Measurements from ENCODE around the gene OR10H1.
A peak's percentile ranks its signal among the peaks of the same experiment; 100 is the strongest.
"Not testable (repeated sequence)": the region's sequence is repeated elsewhere in the genome, so short reads cannot be mapped to it uniquely, and the experiment has no call there.

OR10H1 gene

GRCh38 chr19:15815306-15815705 is at the start of gene OR10H1:
Gene OR10H1 (minus strand): TSS chr19:15815664. CDS start chr19:15808037, 7,627 bp downstream.
- DNase-seq (ENCODE audit: low read depth), result no peak

- DNase-seq (ENCODE audit: low read depth), result no peak
Observed at GRCh38 chr19:15864824-15865223, 49.4 kb upstream of the OR10H1 start.

GRCh38 chr19:15863272-15863671 is 47.8 kb upstream of the OR10H1 start:
- DNase-seq (ENCODE audit: low read depth), result no peak

- DNase-seq (ENCODE audit: low read depth), result no peak
Observed at GRCh38 chr19:15862444-15862843, 47.0 kb upstream of the OR10H1 start.

GRCh38 chr19:15860522-15860921 is 45.1 kb upstream of the OR10H1 start:
- DNase-seq (ENCODE audit: low read depth), result no peak

GRCh38 chr19:15859187-15859586 is 43.7 kb upstream of the OR10H1 start:
- no peak for DNase-seq (ENCODE audit: low read depth)

- DNase-seq (ENCODE audit: low read depth), result no peak
Observed at GRCh38 chr19:15850385-15850784, 34.9 kb upstream of the OR10H1 start.

- no peak for DNase-seq (ENCODE audit: low read depth)
Observed at GRCh38 chr19:15846923-15847322, 31.5 kb upstream of the OR10H1 start.

- not testable (repeated sequence) for DNase-seq (ENCODE audit: low read depth)
Observed at GRCh38 chr19:15843894-15844222, 28.4 kb upstream of the OR10H1 start.

GRCh38 chr19:15843203-15843893 is 27.9 kb upstream of the OR10H1 start:
- no peak for DNase-seq (ENCODE audit: low read depth)

- DNase-seq (ENCODE audit: low read depth), result no peak
Observed at GRCh38 chr19:15841875-15842569, 26.6 kb upstream of the OR10H1 start.

- no peak for DNase-seq (ENCODE audit: low read depth)
Observed at GRCh38 chr19:15840833-15841232, 25.4 kb upstream of the OR10H1 start.

GRCh38 chr19:15839888-15840287 is 24.4 kb upstream of the OR10H1 start:
- DNase-seq (ENCODE audit: low read depth), result not testable (repeated sequence)

- DNase-seq (ENCODE audit: low read depth), result no peak
Observed at GRCh38 chr19:15838351-15838750, 22.9 kb upstream of the OR10H1 start.

GRCh38 chr19:15837221-15837731 is 21.8 kb upstream of the OR10H1 start:
- no peak for DNase-seq (ENCODE audit: low read depth)

GRCh38 chr19:15836330-15837220 is 21.1 kb upstream of the OR10H1 start:
- peak; percentile 94 for DNase-seq (ENCODE audit: low read depth)

- DNase-seq (ENCODE audit: low read depth), result peak; percentile 28
Observed at GRCh38 chr19:15835565-15836329, 20.3 kb upstream of the OR10H1 start.

- DNase-seq (ENCODE audit: low read depth), result not testable (repeated sequence)
Observed at GRCh38 chr19:15834232-15834631, 18.8 kb upstream of the OR10H1 start.

- DNase-seq (ENCODE audit: low read depth), result no peak
Observed at GRCh38 chr19:15831626-15832025, 16.2 kb upstream of the OR10H1 start.

- no peak for DNase-seq (ENCODE audit: low read depth)
Observed at GRCh38 chr19:15829786-15830185, 14.3 kb upstream of the OR10H1 start.

- no peak for DNase-seq (ENCODE audit: low read depth)
Observed at GRCh38 chr19:15829306-15829698, 13.8 kb upstream of the OR10H1 start.

Measured in activated gamma-delta T cell treated with anti-CD3 and anti-CD28 coated beads, Interleukin-2, amount 50 U/mL, for 16 hours (primary cell).